HG03280 (cell line): ENCODE measurements around the gene PTPRN.
A peak's percentile ranks its signal among the peaks of the same experiment; 100 is the strongest.
"Not testable (repeated sequence)": the region's sequence is repeated elsewhere in the genome, so short reads cannot be mapped to it uniquely, and the experiment has no call there.

Source experiments
- ATAC-seq: cut with Tn5 transposase; IDR thresholded peaks from one replicate; pipeline ENCODE4 v1.9.1; 2021; ENCODE audit warnings: mild to moderate bottlenecking, moderate library complexity; ENCODE audit not compliant: unreplicated experiment

The PTPRN gene

GRCh38 chr2:219289195-219289536 is 20.0 kb downstream of the PTPRN start:
- no peak for ATAC-seq

GRCh38 chr2:219287580-219288265 is 21.5 kb downstream of the PTPRN start:
- ATAC-seq: no peak

GRCh38 chr2:219287116-219287440 is 22.1 kb downstream of the PTPRN start:
- not testable (repeated sequence) for ATAC-seq

- ATAC-seq: no peak
Observed at GRCh38 chr2:219286436-219287115, 22.6 kb downstream of the PTPRN start.

- no peak for ATAC-seq
Observed at GRCh38 chr2:219285894-219286425, 23.2 kb downstream of the PTPRN start.

- ATAC-seq: no peak
Observed at GRCh38 chr2:219285373-219285735, 23.8 kb downstream of the PTPRN start.

- no peak for ATAC-seq
Observed at GRCh38 chr2:219284501-219285372, 24.5 kb downstream of the PTPRN start.

- ATAC-seq: no peak
Observed at GRCh38 chr2:219282943-219283581, 26.1 kb downstream of the PTPRN start.

- ATAC-seq: no peak
Observed at GRCh38 chr2:219282375-219282774, 26.8 kb downstream of the PTPRN start.

- no peak for ATAC-seq
Observed at GRCh38 chr2:219281588-219281987, 27.6 kb downstream of the PTPRN start.

GRCh38 chr2:219280651-219281050 is 28.6 kb downstream of the PTPRN start:
- ATAC-seq: no peak

GRCh38 chr2:219279916-219280516 is 29.2 kb downstream of the PTPRN start:
- no peak for ATAC-seq

- peak; percentile 85 for ATAC-seq
Observed at GRCh38 chr2:219279151-219279915, 29.9 kb downstream of the PTPRN start, which contains the start of gene DNAJB2. Gene DNAJB2 (plus strand): TSS chr2:219279366. CDS start chr2:219279834, 468 bp downstream.

GRCh38 chr2:219278655-219279150 is 30.5 kb downstream of the PTPRN start:
- no peak for ATAC-seq

GRCh38 chr2:219277703-219278654 is 31.2 kb downstream of the PTPRN start:
- peak; percentile 26 for ATAC-seq

GRCh38 chr2:219274361-219274921 is 34.8 kb downstream of the PTPRN start:
- no peak for ATAC-seq

- ATAC-seq: no peak
Observed at GRCh38 chr2:219273937-219274336, 35.3 kb downstream of the PTPRN start.

GRCh38 chr2:219272995-219273394 is 36.2 kb downstream of the PTPRN start:
- no peak for ATAC-seq
